ENCODE data around the gene SPEF1. TPM values are rescaled to one million over a fixed set of nuclear protein-coding genes. Genes with fewer than 3 reads are reported as not detected.

The SPEF1 gene
- total and polyA plus RNA-seq, 2 of the 13 experiments (the other 11 are each of a cell fraction or from before 2014, with no cell fraction given) = 0.11 to 0.27 TPM

DNA sequence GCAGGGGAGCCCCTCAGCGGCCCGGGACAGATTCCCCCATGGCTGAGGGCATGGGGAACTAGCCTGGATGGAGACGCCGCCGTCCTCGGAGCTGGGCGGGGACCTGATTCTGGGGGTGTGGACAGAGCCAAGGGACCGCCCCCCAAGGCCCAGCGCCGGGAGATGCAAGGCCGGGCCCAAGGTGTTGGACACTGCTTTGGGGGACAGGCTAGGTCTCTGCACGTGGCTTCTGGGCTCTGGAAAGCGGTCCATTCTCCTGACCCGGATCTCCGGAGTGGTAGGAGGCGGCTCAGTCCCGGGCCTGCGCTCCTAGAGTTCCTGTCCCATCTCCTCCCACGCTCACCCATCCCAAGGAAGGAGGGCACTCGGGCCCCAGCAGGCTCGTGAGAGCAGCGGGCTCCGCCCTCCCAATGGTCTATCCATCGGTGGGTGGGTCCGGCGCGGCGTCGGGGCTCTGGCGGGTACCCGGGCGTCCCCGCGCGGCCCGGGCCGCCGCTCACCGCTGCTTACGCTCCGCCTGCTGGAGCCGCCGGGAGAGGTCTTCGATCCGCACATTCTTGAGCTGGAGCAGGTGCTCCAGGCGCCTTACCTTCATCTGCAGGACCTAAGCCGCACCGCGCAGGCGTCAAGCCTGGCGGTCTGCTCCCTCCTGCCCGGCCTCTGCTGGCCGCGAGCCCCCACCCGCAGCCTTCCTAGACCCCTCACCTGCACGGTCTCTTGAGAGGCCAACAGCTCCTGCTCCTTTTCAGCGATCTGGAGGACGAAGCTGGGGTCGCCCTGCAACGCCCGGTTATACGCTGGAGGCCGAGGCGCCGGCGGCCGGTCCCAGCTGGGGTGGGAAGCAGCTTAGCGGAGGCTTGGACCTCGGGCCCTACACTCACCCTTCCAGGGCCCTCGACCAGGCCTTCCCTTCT is 3.3 kb downstream of the SPEF1 start (continued):
- TF ChIP-seq CREB1 (IDR thresholded peaks at IDR 0.05) (no peak), CREB1 (CRISPR knock-in tag; IDR thresholded peaks at IDR 0.05) (no peak), ZNF788 (CRISPR knock-in tag; IDR thresholded peaks at IDR 0.05; ENCODE audit: borderline replicate concordance) (no peak), IRF2 (CRISPR knock-in tag; IDR thresholded peaks at IDR 0.05) (no peak), ZNF430 (CRISPR knock-in tag; IDR thresholded peaks at IDR 0.05) (no peak), CENPT (CRISPR knock-in tag; IDR thresholded peaks at IDR 0.05; ENCODE audit: low read depth) (peak; percentile 75; the same call in 1 of the 2 replicates), ATRX (CRISPR knock-in tag; IDR thresholded peaks at IDR 0.05; ENCODE audit: borderline replicate concordance) (no peak), PAX8 (CRISPR knock-in tag; IDR thresholded peaks at IDR 0.05; ENCODE audit: borderline replicate concordance) (no peak), GFI1 (CRISPR knock-in tag; IDR thresholded peaks at IDR 0.05; ENCODE audit: borderline replicate concordance) (no peak), PTBP1 (IDR thresholded peaks at IDR 0.05; ENCODE audit: low read depth, low read length, poor library complexity, severe bottlenecking) (no peak), EED (CRISPR knock-in tag; IDR thresholded peaks at IDR 0.05) (0 out of 2 replicates have a peak, but pooled peaks have one; percentile 22), ZNF138 (CRISPR knock-in tag; IDR thresholded peaks at IDR 0.05; ENCODE audit: low read depth) (0 out of 2 replicates have a peak, but pooled peaks have one; percentile 23)
- TF ChIP-seq, protein P1, sequence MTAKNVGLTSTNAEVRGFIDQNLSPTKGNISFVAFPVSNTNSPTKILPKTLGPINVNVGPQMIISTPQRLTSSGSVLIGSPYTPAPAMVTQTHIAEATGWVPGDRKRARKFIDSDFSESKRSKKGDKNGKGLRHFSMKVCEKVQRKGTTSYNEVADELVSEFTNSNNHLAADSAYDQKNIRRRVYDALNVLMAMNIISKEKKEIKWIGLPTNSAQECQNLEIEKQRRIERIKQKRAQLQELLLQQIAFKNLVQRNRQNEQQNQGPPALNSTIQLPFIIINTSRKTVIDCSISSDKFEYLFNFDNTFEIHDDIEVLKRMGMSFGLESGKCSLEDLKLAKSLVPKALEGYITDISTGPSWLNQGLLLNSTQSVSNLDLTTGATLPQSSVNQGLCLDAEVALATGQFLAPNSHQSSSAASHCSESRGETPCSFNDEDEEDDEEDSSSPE (CRISPR knock-in tag; IDR thresholded peaks at IDR 0.05) = no peak
- TF ChIP-seq, protein P2, sequence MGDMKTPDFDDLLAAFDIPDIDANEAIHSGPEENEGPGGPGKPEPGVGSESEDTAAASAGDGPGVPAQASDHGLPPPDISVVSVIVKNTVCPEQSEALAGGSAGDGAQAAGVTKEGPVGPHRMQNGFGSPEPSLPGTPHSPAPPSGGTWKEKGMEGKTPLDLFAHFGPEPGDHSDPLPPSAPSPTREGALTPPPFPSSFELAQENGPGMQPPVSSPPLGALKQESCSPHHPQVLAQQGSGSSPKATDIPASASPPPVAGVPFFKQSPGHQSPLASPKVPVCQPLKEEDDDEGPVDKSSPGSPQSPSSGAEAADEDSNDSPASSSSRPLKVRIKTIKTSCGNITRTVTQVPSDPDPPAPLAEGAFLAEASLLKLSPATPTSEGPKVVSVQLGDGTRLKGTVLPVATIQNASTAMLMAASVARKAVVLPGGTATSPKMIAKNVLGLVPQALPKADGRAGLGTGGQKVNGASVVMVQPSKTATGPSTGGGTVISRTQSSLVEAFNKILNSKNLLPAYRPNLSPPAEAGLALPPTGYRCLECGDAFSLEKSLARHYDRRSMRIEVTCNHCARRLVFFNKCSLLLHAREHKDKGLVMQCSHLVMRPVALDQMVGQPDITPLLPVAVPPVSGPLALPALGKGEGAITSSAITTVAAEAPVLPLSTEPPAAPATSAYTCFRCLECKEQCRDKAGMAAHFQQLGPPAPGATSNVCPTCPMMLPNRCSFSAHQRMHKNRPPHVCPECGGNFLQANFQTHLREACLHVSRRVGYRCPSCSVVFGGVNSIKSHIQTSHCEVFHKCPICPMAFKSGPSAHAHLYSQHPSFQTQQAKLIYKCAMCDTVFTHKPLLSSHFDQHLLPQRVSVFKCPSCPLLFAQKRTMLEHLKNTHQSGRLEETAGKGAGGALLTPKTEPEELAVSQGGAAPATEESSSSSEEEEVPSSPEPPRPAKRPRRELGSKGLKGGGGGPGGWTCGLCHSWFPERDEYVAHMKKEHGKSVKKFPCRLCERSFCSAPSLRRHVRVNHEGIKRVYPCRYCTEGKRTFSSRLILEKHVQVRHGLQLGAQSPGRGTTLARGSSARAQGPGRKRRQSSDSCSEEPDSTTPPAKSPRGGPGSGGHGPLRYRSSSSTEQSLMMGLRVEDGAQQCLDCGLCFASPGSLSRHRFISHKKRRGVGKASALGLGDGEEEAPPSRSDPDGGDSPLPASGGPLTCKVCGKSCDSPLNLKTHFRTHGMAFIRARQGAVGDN (CRISPR knock-in tag; IDR thresholded peaks at IDR 0.05) = peak; percentile 93
- TF ChIP-seq, protein P3, sequence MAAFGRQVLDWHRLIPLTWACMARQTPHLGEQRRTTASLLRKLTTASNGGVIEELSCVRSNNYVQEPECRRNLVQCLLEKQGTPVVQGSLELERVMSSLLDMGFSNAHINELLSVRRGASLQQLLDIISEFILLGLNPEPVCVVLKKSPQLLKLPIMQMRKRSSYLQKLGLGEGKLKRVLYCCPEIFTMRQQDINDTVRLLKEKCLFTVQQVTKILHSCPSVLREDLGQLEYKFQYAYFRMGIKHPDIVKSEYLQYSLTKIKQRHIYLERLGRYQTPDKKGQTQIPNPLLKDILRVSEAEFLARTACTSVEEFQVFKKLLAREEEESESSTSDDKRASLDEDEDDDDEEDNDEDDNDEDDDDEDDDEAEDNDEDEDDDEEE (CRISPR knock-in tag; IDR thresholded peaks at IDR 0.05) = 0 out of 2 replicates have a peak, but pooled peaks have one; percentile 53
- TF ChIP-seq, protein P4, sequence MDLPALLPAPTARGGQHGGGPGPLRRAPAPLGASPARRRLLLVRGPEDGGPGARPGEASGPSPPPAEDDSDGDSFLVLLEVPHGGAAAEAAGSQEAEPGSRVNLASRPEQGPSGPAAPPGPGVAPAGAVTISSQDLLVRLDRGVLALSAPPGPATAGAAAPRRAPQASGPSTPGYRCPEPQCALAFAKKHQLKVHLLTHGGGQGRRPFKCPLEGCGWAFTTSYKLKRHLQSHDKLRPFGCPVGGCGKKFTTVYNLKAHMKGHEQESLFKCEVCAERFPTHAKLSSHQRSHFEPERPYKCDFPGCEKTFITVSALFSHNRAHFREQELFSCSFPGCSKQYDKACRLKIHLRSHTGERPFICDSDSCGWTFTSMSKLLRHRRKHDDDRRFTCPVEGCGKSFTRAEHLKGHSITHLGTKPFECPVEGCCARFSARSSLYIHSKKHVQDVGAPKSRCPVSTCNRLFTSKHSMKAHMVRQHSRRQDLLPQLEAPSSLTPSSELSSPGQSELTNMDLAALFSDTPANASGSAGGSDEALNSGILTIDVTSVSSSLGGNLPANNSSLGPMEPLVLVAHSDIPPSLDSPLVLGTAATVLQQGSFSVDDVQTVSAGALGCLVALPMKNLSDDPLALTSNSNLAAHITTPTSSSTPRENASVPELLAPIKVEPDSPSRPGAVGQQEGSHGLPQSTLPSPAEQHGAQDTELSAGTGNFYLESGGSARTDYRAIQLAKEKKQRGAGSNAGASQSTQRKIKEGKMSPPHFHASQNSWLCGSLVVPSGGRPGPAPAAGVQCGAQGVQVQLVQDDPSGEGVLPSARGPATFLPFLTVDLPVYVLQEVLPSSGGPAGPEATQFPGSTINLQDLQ (CRISPR knock-in tag; IDR thresholded peaks at IDR 0.05) = 0 out of 2 replicates have a peak, but pooled peaks have one; percentile 78
- TF ChIP-seq, protein P5, sequence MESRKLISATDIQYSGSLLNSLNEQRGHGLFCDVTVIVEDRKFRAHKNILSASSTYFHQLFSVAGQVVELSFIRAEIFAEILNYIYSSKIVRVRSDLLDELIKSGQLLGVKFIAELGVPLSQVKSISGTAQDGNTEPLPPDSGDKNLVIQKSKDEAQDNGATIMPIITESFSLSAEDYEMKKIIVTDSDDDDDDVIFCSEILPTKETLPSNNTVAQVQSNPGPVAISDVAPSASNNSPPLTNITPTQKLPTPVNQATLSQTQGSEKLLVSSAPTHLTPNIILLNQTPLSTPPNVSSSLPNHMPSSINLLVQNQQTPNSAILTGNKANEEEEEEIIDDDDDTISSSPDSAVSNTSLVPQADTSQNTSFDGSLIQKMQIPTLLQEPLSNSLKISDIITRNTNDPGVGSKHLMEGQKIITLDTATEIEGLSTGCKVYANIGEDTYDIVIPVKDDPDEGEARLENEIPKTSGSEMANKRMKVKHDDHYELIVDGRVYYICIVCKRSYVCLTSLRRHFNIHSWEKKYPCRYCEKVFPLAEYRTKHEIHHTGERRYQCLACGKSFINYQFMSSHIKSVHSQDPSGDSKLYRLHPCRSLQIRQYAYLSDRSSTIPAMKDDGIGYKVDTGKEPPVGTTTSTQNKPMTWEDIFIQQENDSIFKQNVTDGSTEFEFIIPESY (CRISPR knock-in tag; IDR thresholded peaks at IDR 0.05) = no peak; the same call in 1 of the 2 replicates
